Fibroblast of gingiva (primary cell): Measurements from ENCODE around the gene POLH.
"Not testable (repeated sequence)": the region's sequence is repeated elsewhere in the genome, so short reads cannot be mapped to it uniquely, and the experiment has no call there.

ENCODE experiments used
- DNase-seq: peaks from one replicate; pipeline ENCODE4 v3.0.0-alpha.2; 2011; ENCODE audit warnings: low read depth

POLH gene

GRCh38 chr6:43575772-43576551 is at the start of gene POLH, which contains the start of gene XPO5:
Gene POLH, plus strand, starts transcription at chr6:43576185. Its CDS starts 6,135 bp downstream, at chr6:43582320.
Gene XPO5, minus strand, starts transcription at chr6:43576038. Its CDS starts 174 bp downstream, at chr6:43575864.
- DNase-seq, result peak; percentile 91

- no peak for DNase-seq
These were observed 43.8 kb upstream of the POLH start for GRCh38 chr6:43532201-43532600.

- DNase-seq, result not testable (repeated sequence)
These were observed 37.0 kb upstream of the POLH start for GRCh38 chr6:43538986-43539385.

- DNase-seq, result not testable (repeated sequence)
These were observed 36.6 kb upstream of the POLH start for GRCh38 chr6:43539409-43539808.

- DNase-seq, result no peak
These were observed 35.5 kb upstream of the POLH start for GRCh38 chr6:43540507-43540906.

GRCh38 chr6:43541774-43542471 is 34.1 kb upstream of the POLH start:
- no peak for DNase-seq

- DNase-seq, result no peak
These were observed 31.5 kb upstream of the POLH start for GRCh38 chr6:43544461-43544860.

- no peak for DNase-seq
These were observed 28.8 kb upstream of the POLH start for GRCh38 chr6:43547222-43547621.

GRCh38 chr6:43557620-43558019 is 18.4 kb upstream of the POLH start:
- DNase-seq, result not testable (repeated sequence)

GRCh38 chr6:43559328-43559727 is 16.7 kb upstream of the POLH start:
- no peak for DNase-seq

- no peak for DNase-seq
These were observed 5.0 kb upstream of the POLH start for GRCh38 chr6:43570876-43571441.

- no peak for DNase-seq
These were observed 4.0 kb upstream of the POLH start for GRCh38 chr6:43572015-43572414.

GRCh38 chr6:43575105-43575771 is 747 bp upstream of the POLH start:
- no peak for DNase-seq

GRCh38 chr6:43578748-43579147 is 2.8 kb downstream of the POLH start:
- DNase-seq, result no peak

GRCh38 chr6:43579171-43579570 is 3.2 kb downstream of the POLH start:
- DNase-seq, result no peak

- peak; percentile 31 for DNase-seq
These were observed 6.9 kb downstream of the POLH start for GRCh38 chr6:43582911-43583310.

- DNase-seq, result peak; percentile 17
These were observed 9.0 kb downstream of the POLH start for GRCh38 chr6:43584892-43585570.

GRCh38 chr6:43588194-43588593 is 12.2 kb downstream of the POLH start:
- no peak for DNase-seq

- not testable (repeated sequence) for DNase-seq
These were observed 13.6 kb downstream of the POLH start for GRCh38 chr6:43589564-43589963.

GRCh38 chr6:43593938-43594337 is 18.0 kb downstream of the POLH start:
- no peak for DNase-seq

GRCh38 chr6:43600595-43600994 is 24.6 kb downstream of the POLH start:
- DNase-seq, result no peak

GRCh38 chr6:43604174-43604573 is 28.2 kb downstream of the POLH start:
- DNase-seq, result peak; percentile 72
